SHP77 (cell line): ENCODE data around the gene CHST2.
"Not testable (repeated sequence)": the region's sequence is repeated elsewhere in the genome, so short reads cannot be mapped to it uniquely, and the experiment has no call there.

ENCODE experiments used
- DNase-seq, 2 experiments: peaks; one replicate each; lab custom pipeline; 2025; lab: John Stamatoyannopoulos, UW

The CHST2 gene

GRCh38 chr3:143132246-143132980 lies 12.8 kb downstream of the CHST2 start:
- no peak for DNase-seq

- peak in 1 of 2 experiments; percentile 11 for DNase-seq
Observed at GRCh38 chr3:143134471-143134870, 14.9 kb downstream of the CHST2 start.

GRCh38 chr3:143135150-143135549 lies 15.6 kb downstream of the CHST2 start:
- DNase-seq = no peak

GRCh38 chr3:143137435-143138036 lies 18.0 kb downstream of the CHST2 start:
- no peak for DNase-seq

GRCh38 chr3:143138953-143139352 lies 19.4 kb downstream of the CHST2 start:
- no peak for DNase-seq

GRCh38 chr3:143139762-143140161 lies 20.2 kb downstream of the CHST2 start:
- DNase-seq = no peak

- no peak for DNase-seq
Observed at GRCh38 chr3:143140550-143140949, 21.0 kb downstream of the CHST2 start.

- no peak for DNase-seq
Observed at GRCh38 chr3:143142354-143142753, 22.8 kb downstream of the CHST2 start.

GRCh38 chr3:143145906-143146305 lies 26.3 kb downstream of the CHST2 start:
- no peak for DNase-seq

GRCh38 chr3:143146486-143147274 lies 27.1 kb downstream of the CHST2 start:
- no peak for DNase-seq

GRCh38 chr3:143147707-143148106 lies 28.1 kb downstream of the CHST2 start:
- DNase-seq = no peak

GRCh38 chr3:143150071-143150470 lies 30.5 kb downstream of the CHST2 start:
- DNase-seq = no peak

GRCh38 chr3:143151004-143151731 lies 31.6 kb downstream of the CHST2 start:
- DNase-seq = no peak

- DNase-seq = no peak
Observed at GRCh38 chr3:143152043-143152442, 32.5 kb downstream of the CHST2 start.

- no peak for DNase-seq
Observed at GRCh38 chr3:143155756-143156155, 36.2 kb downstream of the CHST2 start.

- DNase-seq = no peak
Observed at GRCh38 chr3:143158014-143158988, 38.7 kb downstream of the CHST2 start.

GRCh38 chr3:143160437-143160836 lies 40.9 kb downstream of the CHST2 start:
- no peak for DNase-seq

- no peak for DNase-seq
Observed at GRCh38 chr3:143163562-143164100, 44.1 kb downstream of the CHST2 start.

GRCh38 chr3:143165211-143165610 lies 45.6 kb downstream of the CHST2 start:
- DNase-seq = no peak

- DNase-seq = not testable (repeated sequence)
Observed at GRCh38 chr3:143165612-143166285, 46.2 kb downstream of the CHST2 start.
